GM18861 (cell line): ENCODE results near the gene IGFL3.
"Not testable (repeated sequence)": the region's sequence is repeated elsewhere in the genome, so short reads cannot be mapped to it uniquely, and the experiment has no call there.

Experiments used
- ATAC-seq: cut with Tn5 transposase; IDR thresholded peaks from one replicate; pipeline ENCODE4 v1.9.1; 2021; ENCODE audit not compliant: unreplicated experiment

Gene IGFL3

DNA sequence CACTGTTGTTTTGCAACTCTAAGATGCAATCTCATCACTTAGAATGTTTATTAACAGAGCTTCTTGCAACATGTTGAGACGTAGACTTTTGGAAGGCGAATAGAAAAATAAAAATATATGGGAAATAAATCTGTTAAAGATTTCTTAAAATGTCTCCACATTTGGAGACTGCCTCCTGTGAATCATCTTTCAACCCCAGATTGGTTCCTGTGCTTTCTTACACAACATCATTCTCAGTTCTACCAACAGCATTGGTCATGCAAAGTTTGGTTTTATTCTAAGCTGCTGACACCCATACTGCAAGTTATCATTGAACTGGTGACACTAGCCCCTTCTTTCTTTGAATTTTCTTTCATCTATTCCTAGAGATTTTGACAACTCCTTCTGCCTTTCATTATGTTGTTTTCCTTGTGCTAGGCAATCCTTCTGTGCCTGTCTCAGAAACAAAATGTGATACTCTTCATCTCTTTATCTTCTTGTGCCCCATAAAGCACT lies 1.6 kb upstream of the IGFL3 start:
- no peak for ATAC-seq

DNA sequence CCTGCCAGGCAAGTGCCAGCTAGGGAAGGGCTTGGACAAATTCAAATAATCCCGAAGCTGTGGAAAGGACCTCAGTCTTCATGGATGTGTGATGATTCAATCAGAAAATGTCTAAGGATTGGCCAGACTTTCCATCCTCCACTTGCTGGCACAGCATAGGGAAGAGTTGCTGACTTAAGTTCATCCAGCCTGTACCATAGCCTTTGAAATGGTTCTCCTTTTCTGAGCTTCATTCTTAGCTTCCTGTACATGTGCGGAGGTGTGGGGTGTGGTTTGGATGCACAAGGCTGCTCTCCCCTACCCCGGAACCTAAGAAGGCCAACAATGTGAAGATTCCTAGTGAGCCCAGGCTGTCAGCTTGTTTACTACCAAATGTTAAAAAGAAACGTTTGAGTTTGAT lies 959 bp upstream of the IGFL3 start:
- no peak for ATAC-seq

DNA sequence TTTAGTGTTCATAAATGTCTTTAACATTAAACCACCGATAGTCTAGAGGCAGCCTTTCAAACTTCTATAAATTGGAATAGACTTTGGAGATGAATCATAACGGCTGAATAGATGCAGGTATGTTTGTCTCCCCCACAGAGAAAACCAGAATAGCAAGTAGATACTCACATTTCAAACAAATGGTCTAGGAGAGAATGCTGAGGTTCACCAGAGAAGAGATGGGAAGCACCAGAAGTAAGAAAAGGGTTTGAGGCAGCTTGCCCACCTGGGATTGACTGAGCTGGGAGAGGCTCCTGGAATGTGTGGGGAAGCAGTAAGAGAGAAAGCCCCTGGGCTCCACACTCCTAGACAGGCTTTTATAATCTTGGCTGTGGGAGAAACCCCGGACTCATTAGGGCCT lies 6.4 kb downstream of the IGFL3 start:
- ATAC-seq: no peak

DNA sequence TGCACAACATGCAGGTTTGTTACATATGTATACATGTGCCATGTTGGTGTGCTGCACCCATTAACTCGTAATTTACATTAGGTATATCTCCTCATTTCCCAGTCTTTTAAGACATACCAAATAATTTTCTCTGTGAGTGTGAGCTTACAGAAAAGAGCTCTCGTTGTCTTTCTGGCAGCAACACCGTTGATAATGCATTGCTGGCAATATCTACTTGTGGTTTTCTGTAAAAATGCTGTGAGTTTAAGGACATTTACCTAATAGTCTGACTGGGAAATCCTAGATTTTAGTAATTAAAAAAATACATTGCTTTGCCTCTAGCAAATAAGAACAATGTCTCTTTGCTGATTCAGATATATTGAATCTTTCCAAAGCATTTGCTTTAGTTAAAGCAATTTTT lies 8.4 kb downstream of the IGFL3 start:
- no peak for ATAC-seq

DNA sequence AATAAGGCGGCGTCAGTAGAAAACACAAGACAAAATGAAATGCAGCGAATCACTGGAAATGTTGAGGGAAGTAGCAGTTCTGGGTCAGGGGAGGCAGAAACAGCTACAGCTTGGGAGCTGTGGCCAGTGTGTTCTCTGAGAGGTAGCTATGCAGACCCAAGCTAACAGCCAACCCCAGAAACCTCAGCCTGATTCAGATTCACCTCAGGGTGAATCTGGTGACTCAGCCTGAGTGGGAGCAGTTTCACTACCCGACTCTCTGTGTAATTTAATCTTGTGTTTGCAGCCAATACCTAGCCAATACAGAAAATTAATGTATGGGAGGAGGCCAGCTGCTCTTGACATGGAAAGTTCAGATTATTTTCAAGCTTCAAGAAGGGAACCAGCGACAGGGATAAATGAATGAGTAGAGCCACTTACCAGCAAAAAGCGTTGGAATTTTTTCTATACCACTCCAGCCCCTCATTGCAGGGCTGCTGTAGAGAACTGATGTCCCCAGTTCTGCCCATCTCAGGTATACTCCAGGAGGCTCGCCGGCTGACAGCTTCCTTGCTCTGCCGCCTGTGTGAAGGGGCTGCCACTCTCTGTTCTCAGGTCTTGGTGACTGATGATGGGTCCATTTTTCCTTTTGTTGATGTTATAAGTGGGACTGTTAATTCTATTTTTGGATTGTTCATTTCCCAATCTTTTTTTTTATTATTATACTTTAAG lies 8.9 kb downstream of the IGFL3 start:
- ATAC-seq: no peak

DNA sequence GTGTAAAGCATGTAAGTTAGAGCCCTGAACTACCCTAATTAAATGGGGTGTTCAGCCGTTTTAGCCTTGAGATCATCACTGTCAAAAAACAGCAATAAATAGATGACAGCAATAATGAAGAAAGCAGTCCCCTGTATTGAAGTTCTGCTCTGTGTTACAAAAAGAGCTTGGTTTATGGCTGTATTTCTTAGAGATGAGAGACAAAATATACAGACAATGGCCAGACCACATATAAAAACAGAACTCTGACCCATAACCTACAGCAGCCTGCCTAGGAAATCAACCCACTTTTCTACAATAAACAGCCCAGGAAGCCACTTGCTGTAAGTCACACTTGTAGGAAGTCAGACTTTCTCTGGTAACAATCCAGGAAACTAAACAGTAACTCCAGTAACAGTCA lies 10.8 kb downstream of the IGFL3 start:
- no peak for ATAC-seq

DNA sequence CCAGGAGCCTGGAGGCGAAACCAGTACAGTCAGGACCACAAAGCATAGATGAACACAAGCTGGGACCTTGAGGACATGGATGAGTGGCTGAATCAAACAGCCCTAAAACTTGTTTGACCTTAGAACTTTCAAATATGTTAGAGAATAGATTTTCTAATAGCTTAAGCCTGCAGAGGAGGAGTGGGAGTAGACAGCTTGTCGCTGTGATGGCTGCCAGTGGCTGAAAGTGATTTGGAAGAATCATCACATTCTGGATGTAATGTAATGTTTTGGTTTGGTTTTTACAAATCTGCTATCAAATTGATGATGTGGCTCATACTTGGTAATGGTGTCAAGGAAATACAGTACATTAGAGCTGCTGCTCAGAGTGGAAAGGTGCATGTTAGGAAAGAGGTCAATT lies 12.0 kb downstream of the IGFL3 start:
- no peak for ATAC-seq

DNA sequence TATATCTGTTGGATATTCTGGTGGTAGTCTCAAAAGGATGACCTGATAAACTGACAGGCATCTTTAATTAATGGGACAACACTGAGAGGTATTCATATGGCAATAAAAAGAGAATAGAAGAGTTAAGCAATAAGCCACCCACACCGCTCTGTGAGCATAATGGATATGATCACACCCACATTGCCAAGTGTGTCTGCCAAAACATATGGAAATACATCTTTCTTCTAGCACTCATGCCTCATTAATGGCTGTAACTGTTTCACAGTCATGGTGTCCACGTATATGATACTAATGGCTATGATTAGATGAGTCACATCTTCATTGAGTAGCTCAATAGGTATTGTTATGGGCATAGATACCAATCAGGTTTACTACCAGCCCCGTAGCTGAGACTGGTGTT lies 13.1 kb downstream of the IGFL3 start:
- ATAC-seq: no peak

DNA sequence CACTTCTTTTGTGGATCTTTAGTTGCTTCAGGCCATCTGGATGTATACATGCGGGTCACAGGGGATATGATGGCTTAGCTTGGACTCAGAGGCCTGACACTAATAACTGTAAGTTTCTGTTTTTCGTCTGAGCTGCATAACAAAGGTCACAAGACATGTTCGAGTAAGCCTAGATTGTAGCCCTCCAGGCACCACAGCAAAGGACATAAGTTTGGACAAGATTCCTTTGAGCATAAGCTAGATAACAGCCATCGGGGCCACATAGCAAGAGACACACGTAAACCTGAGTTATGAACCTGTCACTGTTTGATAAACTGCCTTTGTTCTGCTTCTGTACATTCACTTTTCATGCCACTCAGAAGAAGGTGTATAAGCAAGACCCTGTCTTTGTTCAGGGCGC lies 14.6 kb downstream of the IGFL3 start:
- ATAC-seq: no peak

DNA sequence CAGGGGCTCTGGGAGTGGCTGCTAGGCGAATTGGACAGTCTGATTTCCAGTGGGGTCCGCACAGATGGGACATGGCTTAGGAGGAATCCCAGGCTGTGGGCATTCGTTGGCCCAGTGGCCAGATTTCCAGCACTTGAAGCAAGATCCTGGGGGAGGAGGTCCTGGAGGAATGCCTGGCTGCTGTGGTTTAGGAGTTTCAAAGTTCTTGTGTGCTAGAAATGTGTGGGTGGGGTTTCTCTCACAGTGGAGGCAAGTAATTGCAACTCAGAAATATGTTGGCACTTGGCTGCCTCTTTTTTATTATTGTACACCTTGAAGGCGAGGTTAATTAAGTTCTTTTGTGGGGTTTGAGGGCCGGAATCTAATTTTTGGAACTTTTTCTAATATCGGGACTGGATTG lies 17.1 kb downstream of the IGFL3 start:
- ATAC-seq: no peak

DNA sequence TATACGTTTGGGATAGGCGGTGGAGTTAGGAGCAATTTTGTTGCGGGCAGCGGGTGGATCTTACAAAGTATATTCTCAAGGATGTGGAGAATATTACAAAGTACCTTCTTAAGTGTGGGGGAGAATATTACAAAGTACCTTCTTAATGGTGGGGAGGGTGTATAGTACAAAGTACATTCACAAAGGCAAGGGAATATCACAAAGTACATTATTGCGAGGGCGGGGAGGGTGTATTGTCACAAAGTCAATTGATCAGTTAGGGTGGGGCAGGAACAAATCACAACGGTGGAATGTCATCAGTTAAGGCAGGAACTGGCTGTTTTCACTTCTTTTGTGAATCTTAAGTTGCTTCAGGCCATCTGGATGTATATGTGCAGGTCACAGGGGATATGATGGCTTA lies 22.2 kb downstream of the IGFL3 start:
- ATAC-seq: not testable (repeated sequence)

DNA sequence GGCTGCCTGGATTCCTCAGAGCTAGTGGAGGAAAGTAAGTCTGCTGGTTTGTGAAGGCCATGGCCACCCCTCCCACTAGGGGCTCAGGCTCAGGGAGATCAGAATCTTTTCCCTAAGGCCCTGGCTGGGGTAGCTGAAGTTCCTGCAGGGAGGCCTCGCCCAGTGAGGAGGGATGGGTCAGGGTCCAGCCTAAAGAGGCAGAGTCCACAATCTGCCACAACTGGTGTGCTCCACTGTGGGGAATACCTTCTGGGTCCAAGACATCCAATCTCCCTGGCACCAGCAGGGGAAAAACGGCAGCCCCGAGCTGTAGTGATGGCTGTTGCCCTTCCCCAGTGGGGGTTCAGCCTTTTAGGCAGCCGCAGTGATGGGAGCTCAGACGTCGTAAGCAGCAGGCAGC lies 23.2 kb downstream of the IGFL3 start:
- ATAC-seq: no peak

DNA sequence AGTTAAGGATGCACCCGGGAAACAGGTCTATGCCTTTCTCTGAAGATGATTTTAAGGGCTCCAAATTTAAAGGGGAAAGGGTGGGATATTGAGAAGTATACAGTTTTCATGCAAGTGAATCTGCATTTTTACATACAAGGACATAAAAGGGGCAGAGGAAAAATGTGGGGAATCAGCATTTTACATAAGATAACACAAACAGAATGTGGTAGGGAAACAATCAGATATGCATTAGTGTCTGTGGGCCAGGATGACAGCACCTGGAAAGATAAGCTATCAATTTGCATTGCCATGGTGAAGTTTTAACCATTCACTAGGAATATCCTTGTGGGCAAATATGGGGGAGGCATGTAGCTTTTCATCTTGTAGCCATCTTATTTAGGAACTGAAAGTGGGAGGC lies 24.1 kb downstream of the IGFL3 start:
- ATAC-seq: no peak

DNA sequence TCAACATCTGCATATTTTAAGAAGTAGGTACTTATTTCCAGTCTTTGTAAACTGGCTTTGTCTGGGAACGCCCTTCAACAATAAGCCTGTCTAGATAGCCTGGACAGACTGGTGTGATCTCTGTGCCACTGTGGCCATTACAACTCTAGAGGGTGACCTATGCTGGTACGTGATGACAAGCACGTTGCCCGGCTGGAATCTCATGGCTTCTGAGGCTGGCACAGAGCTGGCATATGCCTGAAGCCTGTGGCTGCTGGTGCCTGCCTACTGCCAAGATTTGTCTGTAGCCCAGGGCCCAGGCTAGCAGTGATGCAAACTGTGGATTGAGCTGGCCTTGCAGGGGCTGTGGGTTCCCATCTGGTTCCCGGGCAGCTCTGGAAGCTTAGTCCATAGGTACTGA lies 34.0 kb downstream of the IGFL3 start:
- no peak for ATAC-seq

DNA sequence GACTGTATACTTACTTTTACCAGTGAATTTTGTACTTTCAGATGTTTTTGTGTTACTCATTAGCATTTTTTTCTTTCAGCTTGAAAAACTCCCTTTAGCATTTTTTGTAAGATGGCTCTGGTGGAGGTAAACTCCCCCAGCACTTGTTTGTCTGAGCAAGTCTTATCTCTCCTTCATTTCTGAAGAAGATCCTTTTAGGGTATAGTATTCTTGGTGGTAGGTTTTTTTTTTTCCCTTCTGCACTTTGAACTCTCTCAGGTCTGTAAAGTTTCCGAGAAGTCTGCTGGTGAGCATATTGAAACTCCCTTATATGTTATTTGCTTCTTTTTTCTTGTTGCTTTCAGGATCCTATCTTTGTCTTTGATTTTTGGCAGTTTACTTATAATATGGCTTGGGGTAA lies 35.1 kb downstream of the IGFL3 start:
- ATAC-seq: no peak

DNA sequence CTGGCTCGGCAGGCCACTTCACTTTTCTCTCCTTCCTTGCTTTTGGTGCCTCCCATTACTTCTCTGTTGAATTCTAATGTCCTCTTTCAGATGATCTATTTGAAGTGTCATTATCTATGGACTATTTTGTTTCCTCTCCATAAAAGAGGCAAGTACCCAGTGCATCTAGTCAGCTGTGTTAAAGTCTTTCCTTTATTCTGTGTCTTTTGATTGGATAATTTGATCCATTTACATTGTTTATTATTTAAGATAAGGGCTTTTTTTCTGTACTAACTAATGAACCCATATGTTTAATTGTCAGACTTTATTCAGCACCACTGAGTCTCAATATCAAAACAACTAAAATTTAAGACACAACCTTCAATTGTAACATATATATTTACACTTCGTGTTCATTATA lies 36.4 kb downstream of the IGFL3 start:
- ATAC-seq: no peak

DNA sequence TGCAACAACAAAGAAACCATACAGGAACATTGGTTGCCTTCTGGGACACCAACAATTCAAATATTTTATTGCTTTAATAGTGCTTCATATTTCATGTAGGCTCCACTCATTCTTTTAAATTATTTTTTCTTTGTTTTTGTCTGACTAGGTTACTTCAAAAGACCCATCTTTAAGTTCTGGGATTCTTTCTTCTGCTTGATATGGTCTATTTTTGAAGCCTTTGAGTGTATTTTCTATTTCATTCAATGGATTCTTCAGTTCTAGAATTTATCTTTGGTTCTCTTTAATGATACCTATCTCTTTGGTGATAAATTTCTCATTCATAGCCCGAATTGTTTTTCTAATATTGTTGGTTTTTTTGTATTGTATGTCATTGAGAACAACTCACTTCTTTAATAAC lies 38.6 kb downstream of the IGFL3 start:
- ATAC-seq: no peak

DNA sequence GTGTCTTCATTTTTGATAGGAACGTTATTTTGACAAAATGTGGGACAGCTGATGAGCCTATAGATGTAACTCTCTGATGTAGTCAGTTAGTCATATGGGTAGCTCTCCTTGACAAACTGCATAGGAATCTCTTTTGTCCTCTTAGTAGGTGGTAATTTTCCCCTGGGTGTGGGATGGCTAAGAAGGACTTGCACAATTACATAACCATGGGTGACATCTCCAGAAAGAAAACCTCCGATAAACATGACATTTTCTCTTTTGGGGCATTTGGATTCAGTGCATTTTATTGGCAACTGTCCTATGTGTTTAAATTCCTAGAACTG lies 41.8 kb downstream of the IGFL3 start:
- no peak for ATAC-seq

DNA sequence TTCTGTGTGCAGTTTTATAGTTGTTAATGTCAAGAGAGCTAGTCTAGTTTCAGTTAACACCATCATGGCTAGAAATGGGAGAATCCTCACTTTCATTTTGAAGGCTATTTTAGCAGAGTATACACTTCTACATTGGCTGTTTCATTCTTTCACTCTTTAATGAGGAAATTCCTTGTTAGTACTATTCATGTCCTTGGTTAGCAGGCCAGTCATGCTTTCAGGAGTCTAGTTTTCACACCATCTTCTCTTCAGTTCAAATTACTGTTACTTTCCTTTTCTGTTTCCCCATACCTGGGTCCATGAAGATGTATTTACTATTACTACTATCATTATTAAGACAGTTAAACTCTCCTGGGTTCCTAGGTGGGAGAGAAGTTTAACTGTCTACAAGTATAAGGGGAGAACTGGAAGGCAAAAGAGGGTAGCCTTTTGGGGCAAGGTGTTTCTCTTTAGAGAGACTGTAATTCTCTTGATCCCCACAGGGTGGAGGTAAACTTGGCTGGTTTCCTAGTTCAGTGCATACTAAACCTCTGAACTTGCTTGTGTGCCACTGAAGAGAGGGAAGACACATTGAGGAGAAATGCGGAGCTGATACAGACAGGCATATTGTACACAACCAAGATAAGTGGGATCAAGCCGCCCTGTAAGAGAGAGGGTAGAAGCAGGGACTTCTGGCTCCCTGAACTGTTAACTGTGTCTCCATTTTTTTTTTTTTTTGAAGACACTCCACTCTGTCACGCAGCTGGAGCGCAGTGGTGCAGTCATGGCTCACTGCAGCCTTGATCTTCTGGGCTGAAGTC lies 42.4 kb downstream of the IGFL3 start:
- no peak for ATAC-seq

DNA sequence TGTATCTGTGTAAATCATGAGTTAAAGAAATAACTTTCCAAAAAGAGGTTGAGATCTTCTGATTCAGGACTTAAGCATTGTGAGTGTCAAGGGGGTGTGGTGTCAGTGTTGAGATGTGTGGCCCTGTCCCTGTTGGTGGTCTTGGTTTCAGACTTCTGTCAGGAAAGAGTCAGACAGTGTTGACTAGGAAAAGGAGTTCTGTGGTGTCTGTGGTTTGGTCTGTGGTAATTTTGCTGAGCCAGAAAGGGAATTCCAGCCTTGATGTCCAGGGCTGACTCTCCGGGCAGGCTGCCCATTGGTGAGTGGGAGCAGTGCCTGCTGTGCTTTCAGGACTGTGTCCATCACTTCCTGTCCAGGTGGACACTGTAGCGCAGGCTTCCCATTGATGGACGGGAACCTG lies 43.9 kb downstream of the IGFL3 start:
- ATAC-seq: no peak

DNA sequence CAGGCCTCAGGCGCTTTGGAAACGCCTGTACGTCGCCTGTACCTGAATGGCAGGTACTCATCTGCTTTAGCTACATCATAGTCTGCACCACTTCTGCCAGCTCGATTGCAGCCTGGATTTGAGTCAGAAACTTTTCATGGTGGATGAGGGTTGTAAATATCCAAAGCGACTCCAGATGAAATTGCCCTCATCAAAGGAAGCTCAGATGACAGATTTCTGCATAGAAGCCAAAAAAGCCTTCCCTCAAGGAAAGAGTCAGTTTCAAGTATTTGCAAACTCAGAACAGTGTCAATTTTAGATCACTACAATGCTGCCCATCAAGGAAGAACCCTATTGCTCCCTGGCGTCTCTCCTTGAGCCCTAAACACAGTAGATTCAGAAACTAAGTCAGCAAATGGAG lies 44.9 kb downstream of the IGFL3 start:
- ATAC-seq: no peak

DNA sequence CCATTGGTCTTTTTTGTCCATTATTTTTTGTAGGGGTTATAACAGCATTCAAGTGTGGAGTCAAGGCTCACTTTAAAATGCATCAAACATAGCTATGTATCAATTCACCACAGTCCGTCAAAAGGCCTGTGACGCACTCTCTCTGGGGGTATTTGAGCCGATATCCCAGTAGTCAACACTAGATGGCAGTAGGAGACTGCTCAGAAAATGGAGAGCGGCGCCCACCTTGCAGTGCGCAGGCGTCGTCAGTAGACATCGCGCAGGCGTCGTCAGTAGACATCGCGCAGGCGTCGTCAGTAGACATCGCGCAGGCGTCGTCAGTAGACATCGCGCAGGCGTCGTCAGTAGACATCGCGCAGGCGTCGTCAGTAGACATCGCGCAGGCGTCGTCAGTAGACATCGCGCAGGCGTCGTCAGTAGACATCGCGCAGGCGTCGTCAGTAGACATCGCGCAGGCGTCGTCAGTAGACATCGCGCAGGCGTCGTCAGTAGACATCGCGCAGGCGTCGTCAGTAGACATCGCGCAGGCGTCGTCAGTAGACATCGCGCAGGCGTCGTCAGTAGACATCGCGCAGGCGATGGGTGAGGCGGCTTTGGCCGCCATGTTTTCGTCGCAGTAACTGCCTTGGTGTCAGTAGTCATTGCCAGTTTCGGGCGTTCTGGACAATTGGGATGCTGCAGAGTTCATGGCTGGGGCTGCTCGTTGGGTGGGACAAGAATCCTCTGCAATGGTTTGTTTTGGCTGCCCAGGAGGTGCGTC lies 45.7 kb downstream of the IGFL3 start:
- ATAC-seq: not testable (repeated sequence)
